RPMI8226 (cell line): ENCODE data around the gene THTPA.
"Not testable (repeated sequence)": the region's sequence is repeated elsewhere in the genome, so short reads cannot be mapped to it uniquely, and the experiment has no call there.

ENCODE experiments used
- DNase-seq: peaks from one replicate; pipeline ENCODE4 v3.0.0-alpha.2; 2015

Gene THTPA

GRCh38 chr14:23568021-23568599 is 12.0 kb downstream of the THTPA start:
- DNase-seq, result no peak

- DNase-seq, result peak; percentile 24
These were observed 12.7 kb downstream of the THTPA start for GRCh38 chr14:23568600-23569331.

- no peak for DNase-seq
These were observed 13.5 kb downstream of the THTPA start for GRCh38 chr14:23569443-23570151.

GRCh38 chr14:23570806-23571483 is 14.9 kb downstream of the THTPA start:
- DNase-seq, result no peak

- no peak for DNase-seq
These were observed 15.8 kb downstream of the THTPA start for GRCh38 chr14:23571701-23572523.

DNA sequence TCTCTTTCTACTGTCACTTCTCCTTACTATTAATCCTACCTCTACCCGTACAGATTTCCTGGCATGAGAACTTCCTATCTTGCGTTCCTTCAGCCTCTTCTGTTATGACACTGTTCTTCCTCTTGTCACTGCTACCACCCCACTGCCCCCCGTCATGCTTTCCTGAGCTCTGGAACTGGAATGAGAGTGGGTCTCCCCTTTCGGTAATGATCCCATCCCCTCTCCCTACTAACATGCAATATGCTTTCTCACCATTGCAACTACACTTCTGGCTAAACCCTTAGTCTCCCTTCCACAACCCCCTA is 16.4 kb downstream of the THTPA start:
- DNase-seq, result no peak

DNA sequence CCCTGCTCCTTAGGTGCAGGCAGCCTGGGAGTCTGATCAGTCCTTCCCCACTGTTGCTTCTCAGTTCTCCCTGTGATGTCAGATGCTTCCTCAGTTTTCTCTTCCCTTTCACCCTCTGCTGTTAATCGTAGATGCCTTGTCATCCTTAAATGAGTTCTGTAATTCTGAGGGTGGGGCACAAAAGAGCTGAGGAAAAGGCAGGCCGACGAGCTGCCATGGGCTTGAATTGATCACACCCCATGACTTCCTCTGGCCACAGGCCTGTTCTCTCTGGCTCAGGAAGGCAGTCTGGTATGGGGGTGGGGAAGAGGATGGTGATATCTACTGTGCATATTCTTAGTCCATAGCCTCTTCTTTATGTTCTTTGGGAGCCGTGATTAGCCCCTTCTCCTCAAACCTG is 16.8 kb downstream of the THTPA start:
- no peak for DNase-seq

GRCh38 chr14:23573384-23574015 is 17.4 kb downstream of the THTPA start:
- no peak for DNase-seq

DNA sequence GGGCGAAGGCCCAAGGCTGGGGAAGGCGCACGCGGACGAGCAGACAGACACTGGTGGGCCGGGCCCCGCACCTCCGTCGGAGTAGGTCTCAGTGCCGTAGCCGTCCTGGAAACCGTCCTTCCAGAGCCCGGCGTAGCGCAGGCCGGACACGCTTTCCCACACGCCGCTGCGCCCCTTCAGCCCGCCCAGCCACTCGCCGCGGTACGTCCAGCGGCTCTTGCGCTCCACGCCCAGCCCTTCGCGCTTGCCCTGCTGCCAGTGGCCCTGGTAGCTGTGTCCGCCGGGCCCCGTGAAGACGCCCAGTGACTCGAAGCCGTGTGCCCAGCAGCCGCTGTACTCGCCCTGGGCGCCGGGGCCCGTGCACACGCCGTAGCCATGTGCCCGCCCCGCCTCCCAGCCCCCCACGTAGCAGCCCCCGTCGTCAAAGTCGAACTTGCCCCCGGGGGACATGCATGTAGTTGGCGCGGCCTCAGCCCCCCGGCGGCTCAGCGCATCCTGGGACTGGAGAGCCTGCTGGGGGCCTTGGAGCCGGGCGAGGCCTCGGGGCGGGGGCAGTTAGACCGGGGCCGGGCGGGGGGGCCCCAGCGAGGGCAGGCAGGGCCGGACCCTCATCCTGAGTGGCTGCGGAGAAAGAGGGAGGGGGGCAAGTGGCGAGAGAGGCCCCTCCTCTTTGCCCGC is 21.1 kb downstream of the THTPA start:
- DNase-seq, result no peak

GRCh38 chr14:23577710-23578392 is 21.8 kb downstream of the THTPA start:
- no peak for DNase-seq

- no peak for DNase-seq
These were observed 22.7 kb downstream of the THTPA start, which contains the start of gene JPH4 for GRCh38 chr14:23578560-23579310. TSS of gene JPH4 (minus strand) at chr14:23578790. CDS start at chr14:23577453, 1,337 bp downstream.

DNA sequence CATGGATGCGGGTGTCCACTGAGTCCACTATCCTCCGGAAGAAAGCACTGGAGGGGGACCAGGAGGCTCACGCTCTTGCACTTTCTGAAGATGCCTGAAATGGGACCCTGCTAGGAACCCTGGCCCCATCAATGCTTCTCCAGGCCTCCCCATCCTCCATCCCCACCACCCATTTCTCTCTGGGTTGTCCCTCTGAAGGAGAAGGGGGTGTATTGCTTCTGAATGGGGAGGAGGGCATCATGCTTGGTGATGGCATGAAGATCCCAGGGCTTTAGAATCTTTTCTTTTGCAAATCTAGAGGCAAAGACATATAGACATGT is 23.2 kb downstream of the THTPA start:
- no peak for DNase-seq

DNA sequence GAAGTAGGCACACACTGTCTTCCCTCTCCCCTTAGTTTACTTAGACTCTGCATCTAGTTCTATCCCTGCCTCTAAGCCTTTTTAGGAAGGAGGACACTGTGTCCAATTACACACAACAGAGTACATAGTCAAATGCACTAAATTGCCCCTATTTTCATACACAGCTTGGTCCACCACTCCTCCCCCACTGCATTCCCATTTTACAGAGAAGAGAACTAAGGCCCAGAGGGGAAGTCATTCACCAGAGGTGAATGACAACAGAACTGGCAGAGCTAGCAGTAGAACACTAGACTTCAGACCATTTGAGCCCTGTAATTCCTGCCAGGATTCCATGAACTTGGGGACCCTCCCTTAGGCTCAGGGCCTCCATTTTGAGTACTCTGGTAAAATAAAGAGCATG is 23.7 kb downstream of the THTPA start:
- no peak for DNase-seq

GRCh38 chr14:23580152-23580926 is 24.3 kb downstream of the THTPA start:
- no peak for DNase-seq

- DNase-seq, result no peak
These were observed 24.8 kb downstream of the THTPA start for GRCh38 chr14:23580948-23581281.

GRCh38 chr14:23582906-23583760 is 27.1 kb downstream of the THTPA start:
- no peak for DNase-seq

GRCh38 chr14:23583761-23584526 is 27.9 kb downstream of the THTPA start:
- DNase-seq, result not testable (repeated sequence)
